ENCODE measurements around the gene FTMT.
"Not testable (repeated sequence)": the region's sequence is repeated elsewhere in the genome, so short reads cannot be mapped to it uniquely, and the experiment has no call there.

Gene FTMT

GRCh38 chr5:121851643-121852574 lies at the start of gene FTMT:
TSS of gene FTMT (plus strand) at chr5:121851882. CDS start at chr5:121851964, 82 bp downstream.
- no peak for DNase-seq (ENCODE audit: low read depth in 2 of 2, low spot score in 1 of 2)

DNA sequence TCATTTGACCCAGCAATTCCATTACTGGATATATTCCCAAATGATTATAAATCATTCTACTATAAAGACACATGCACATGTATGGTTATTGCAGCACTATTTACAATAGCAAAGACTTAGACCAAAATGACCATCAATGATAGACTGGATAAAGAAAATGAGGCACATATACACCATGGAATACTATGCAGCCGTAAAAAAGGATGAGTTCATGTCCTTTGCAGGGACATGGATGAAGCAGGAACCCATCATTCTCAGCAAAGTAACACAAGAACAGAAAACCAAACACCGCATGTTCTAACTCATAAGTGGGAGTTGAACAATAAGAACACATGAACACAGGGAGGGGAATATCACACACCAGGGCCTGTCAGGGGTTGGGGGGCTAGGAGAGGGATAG lies 46.4 kb upstream of the FTMT start:
- not testable (repeated sequence) for DNase-seq (ENCODE audit: low read depth in 2 of 2, low spot score in 1 of 2)

GRCh38 chr5:121805911-121806310 lies 45.8 kb upstream of the FTMT start:
- no peak for DNase-seq (ENCODE audit: low read depth in 2 of 2, low spot score in 1 of 2)

DNA sequence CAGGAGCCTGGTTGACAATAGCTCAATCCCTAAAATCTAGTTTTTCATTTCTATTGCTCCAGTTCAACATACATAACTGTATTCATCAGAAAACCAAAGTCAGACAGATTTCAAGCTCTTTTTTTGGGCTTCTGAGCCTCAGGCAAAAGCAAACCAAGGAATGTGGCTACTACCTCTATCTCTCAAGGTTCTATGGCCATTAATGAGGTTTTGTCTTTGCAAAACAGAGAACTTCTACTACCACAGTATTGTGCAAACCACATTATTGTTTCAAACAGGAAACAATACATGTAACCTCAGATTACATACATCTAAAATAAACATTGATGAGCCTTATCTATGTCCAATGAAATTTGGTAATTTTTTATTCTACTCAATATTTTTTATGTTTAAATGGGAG lies 35.5 kb upstream of the FTMT start:
- DNase-seq (ENCODE audit: low read depth in 2 of 2, low spot score in 1 of 2) = no peak

GRCh38 chr5:121819682-121820261 lies 31.9 kb upstream of the FTMT start:
- no peak for DNase-seq (ENCODE audit: low read depth in 2 of 2, low spot score in 1 of 2)

DNA sequence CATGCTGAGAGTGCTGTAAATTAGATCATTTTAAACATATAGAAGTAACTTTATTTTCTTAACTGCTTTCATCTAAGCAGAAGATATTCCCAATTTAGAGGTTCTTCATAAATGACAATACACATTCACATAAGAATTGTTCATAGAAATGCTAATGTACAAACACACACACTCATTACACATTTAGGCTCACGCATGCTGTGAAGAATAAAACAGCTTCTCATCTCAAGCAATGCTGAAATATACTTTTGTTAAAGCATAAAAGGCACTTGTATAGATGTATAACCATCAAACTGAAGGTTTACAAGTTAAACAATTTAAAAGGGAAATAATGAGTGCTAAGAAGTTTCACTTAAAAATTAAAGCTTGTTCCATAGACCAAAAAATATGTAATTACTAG lies 18.1 kb upstream of the FTMT start:
- no peak for DNase-seq (ENCODE audit: low read depth in 2 of 2, low spot score in 1 of 2)

- DNase-seq (ENCODE audit: low read depth in 2 of 2, low spot score in 1 of 2) = no peak
Observed at GRCh38 chr5:121834021-121834420, 17.7 kb upstream of the FTMT start.

- DNase-seq (ENCODE audit: low read depth in 2 of 2, low spot score in 1 of 2) = no peak
Observed at GRCh38 chr5:121841892-121842291, 9.8 kb upstream of the FTMT start.

- DNase-seq (ENCODE audit: low read depth in 2 of 2, low spot score in 1 of 2) = no peak
Observed at GRCh38 chr5:121850272-121850671, 1.4 kb upstream of the FTMT start.

DNA sequence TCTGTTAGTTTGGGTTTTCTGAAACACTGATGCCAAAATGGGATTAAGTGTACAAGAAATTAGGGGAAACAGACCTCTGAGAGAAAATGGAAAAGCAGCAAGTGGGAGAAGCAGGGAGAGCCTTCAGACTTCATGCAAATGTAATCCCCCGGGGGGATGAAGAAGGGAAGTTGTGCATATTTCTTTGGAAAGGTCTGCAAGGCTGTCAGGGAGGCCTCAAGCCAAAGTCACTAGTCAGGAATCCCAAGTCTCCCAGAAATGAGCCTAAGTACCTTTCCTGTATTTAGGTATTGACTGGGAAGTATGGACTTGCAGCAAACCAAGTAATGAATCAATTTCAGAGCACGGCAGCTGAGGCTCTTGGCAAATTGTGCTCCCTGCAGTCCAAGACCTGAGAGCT lies 2.2 kb downstream of the FTMT start:
- no peak for DNase-seq (ENCODE audit: low read depth in 2 of 2, low spot score in 1 of 2)

GRCh38 chr5:121862801-121863200 lies 11.1 kb downstream of the FTMT start:
- no peak for DNase-seq (ENCODE audit: low read depth in 2 of 2, low spot score in 1 of 2)

DNA sequence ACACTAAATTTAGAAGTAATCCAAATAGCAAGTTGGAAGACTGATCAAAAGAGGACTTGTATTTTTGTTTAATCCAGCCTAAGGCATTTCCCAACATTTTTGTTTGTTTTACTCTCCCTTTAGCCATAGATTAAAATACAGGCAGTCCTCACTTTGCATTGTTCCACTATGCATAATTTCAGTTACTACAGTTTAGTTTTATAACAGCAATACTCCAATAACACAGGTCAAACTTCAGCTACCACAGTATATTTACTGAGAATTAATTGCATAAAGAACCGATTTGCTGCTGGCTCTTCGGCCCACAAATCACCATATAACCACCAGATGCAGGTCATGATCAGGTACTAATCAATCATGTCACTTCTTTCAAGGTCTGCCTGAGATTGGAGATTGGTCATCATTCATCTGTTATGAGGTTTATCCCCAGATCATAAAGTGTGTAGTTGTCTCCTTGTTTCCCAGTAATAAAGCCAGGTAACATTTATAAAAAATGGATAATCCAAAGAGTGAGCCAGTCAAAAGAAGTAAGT lies 12.1 kb downstream of the FTMT start:
- no peak for DNase-seq (ENCODE audit: low read depth in 2 of 2, low spot score in 1 of 2)

- no peak for DNase-seq (ENCODE audit: low read depth in 2 of 2, low spot score in 1 of 2)
Observed at GRCh38 chr5:121867403-121867802, 15.7 kb downstream of the FTMT start.

DNA sequence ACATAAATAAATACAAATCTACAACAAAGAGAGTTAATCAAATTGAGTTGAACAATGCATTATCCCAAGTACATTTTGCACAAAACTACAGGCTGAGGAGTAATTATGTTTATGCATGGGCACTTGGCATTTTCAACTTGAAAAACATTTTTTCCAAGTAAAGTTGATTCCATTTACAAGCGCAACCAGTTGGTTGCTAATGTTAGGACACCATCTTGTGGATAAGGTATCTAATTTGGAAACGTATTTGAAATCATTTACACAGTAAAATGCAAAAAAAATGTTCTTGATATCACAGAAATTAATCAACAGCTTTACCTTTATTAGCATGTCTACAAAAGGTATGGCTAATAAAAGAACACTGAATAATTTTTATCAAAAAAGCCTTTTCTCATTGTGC lies 18.8 kb downstream of the FTMT start:
- DNase-seq (ENCODE audit: low read depth in 2 of 2, low spot score in 1 of 2) = no peak

DNA sequence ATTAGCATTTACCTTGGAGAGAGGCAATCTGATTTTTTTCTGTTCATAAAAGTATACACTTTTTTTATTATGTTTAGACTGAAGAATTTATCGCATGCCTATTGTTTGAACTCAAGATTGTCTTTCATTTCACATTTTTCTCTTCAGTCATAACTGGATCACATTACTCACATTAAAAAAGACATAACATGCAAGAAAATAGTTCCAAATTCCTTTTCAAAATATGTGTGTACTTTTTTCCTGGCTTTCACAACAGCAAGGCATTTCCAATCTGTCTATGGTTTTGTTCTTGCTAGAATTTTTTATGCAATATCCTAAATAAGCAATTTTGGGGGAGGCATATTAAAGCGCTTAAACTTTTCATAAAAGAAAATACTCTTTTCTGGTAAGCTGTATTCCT lies 21.2 kb downstream of the FTMT start:
- no peak for DNase-seq (ENCODE audit: low read depth in 2 of 2, low spot score in 1 of 2)

- DNase-seq (ENCODE audit: low read depth in 2 of 2, low spot score in 1 of 2) = no peak
Observed at GRCh38 chr5:121873409-121873808, 21.7 kb downstream of the FTMT start.

GRCh38 chr5:121885630-121886029 lies 33.9 kb downstream of the FTMT start:
- no peak for DNase-seq (ENCODE audit: low read depth in 2 of 2, low spot score in 1 of 2)

DNA sequence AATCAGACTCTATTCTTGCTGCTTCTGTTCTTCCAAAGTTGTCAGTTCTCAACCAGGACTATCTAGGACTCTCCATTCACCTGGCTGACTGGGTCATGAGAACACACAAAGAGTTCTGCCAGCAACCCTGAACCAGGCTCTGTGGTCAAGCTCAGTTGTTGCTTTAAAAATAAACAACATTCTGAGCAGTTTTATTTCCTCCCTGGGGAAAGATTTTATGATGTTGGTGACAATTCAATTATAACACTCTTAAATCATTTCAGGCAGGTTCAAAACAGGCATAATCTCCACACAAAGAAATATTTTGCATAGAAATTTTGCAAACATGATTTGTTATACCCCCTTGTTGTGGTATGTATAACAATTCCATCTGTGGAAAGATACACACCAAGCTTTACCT lies 36.0 kb downstream of the FTMT start:
- no peak for DNase-seq (ENCODE audit: low read depth in 2 of 2, low spot score in 1 of 2)

- DNase-seq (ENCODE audit: low read depth in 2 of 2, low spot score in 1 of 2) = no peak
Observed at GRCh38 chr5:121890297-121890858, 38.7 kb downstream of the FTMT start.

DNA sequence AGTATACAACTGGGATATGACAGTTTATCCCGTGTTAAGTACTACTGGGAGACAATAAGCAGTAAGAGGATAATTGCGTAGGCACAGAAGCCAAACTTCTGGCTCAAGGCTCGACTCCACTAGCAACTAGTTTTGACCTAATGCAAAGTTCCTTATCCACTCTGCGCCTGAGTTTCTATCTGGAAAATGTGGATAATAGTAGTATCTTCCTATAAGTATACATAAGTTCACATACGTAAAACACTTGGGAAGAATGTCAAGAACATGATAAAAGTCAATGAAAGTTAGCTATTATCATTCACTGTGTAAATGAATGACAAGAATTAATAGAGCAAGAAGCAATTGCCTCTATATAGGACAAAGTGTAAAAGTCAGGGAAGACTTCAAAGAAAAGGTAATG lies 45.7 kb downstream of the FTMT start:
- DNase-seq (ENCODE audit: low read depth in 2 of 2, low spot score in 1 of 2) = no peak

DNA sequence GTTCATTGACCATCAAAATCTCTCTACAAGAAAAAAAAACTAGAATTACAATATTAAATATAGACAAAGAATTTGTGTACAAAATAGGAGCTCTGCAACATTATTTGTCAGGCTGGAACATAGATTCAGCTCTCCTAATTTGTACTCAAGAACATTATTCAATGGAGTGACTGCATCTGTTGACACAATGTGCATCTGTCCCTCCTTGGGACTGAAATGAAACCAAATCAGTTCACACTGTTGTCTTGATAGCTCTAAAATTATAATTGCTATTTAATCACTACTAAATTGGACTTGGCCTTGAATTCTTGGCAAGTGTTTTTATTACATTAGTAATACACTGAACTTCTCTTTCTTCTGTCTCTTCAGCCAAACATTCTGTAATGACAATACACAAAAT lies 47.7 kb downstream of the FTMT start:
- DNase-seq (ENCODE audit: low read depth in 2 of 2, low spot score in 1 of 2) = no peak
